Progenitor cell of endocrine pancreas (in vitro differentiated cells): ENCODE data around the gene DIPK1A. TPM values are rescaled to one million over a fixed set of nuclear protein-coding genes. Genes with fewer than 3 reads are reported as not detected.

Experiments
- DNase-seq: peaks from one replicate; pipeline ENCODE4 v3.0.0; 2021; ENCODE audit warnings: low spot score; ENCODE audit not compliant: unreplicated experiment
- H3K27ac Mint-ChIP-seq: 2 replicates; pipeline ENCODE4 v1.8.0; 2021; ENCODE audit warnings: mild to moderate bottlenecking, moderate library complexity, mixed read lengths
- H3K27me3 Mint-ChIP-seq: 2 replicates; pipeline ENCODE4 v1.8.0; 2021; ENCODE audit warnings: mixed read lengths
- H3K36me3 Mint-ChIP-seq: 2 replicates; pipeline ENCODE4 v1.8.0; 2022; ENCODE audit warnings: mixed read lengths; ENCODE audit not compliant: insufficient read depth
- H3K4me1 Mint-ChIP-seq: 2 replicates; pipeline ENCODE4 v1.8.0; 2021; ENCODE audit warnings: low read depth, mixed read lengths
- H3K4me3 Mint-ChIP-seq: 2 replicates; pipeline ENCODE4 v1.8.0; 2021; ENCODE audit warnings: low read depth, mild to moderate bottlenecking, moderate library complexity, mixed read lengths
- H3K9me3 Mint-ChIP-seq: 2 replicates; pipeline ENCODE4 v1.8.0; 2021; ENCODE audit warnings: low read depth, mixed read lengths
- total RNA-seq: library from RNA; stranded (reverse); gene quantifications from 2 replicates; pipeline ENCODE4 v1.2.1, GENCODE V29; 2021
- TF ChIP-seq, protein P1 (sequence below): fragments of 200-600 bp; sonication (generic); IDR thresholded peaks from one replicate; pipeline ENCODE4 v1.5.0; 2021; ENCODE audit warnings: antibody characterized with exemption, mild to moderate bottlenecking; ENCODE audit not compliant: unreplicated experiment

Gene DIPK1A
- total RNA-seq, 1 donor from 2014 or later: 6.9 TPM

GRCh38 chr1:92961896-92962752 lies 862 bp upstream of the DIPK1A start:
- peaks cover 14% of the 10 kb centered on the region for H3K4me1 Mint-ChIP-seq
- TF ChIP-seq, protein P1, sequence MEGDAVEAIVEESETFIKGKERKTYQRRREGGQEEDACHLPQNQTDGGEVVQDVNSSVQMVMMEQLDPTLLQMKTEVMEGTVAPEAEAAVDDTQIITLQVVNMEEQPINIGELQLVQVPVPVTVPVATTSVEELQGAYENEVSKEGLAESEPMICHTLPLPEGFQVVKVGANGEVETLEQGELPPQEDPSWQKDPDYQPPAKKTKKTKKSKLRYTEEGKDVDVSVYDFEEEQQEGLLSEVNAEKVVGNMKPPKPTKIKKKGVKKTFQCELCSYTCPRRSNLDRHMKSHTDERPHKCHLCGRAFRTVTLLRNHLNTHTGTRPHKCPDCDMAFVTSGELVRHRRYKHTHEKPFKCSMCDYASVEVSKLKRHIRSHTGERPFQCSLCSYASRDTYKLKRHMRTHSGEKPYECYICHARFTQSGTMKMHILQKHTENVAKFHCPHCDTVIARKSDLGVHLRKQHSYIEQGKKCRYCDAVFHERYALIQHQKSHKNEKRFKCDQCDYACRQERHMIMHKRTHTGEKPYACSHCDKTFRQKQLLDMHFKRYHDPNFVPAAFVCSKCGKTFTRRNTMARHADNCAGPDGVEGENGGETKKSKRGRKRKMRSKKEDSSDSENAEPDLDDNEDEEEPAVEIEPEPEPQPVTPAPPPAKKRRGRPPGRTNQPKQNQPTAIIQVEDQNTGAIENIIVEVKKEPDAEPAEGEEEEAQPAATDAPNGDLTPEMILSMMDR: no peak
- H3K36me3 Mint-ChIP-seq: no peaks in the 10 kb centered on the region
- H3K4me3 Mint-ChIP-seq: no peak overlapping the region
- H3K27me3 Mint-ChIP-seq: no peaks in the 10 kb centered on the region
- peak overlapping the region; percentile 85 for H3K27ac Mint-ChIP-seq
- H3K9me3 Mint-ChIP-seq: no peaks in the 10 kb centered on the region
- DNase-seq: no peak

DNA sequence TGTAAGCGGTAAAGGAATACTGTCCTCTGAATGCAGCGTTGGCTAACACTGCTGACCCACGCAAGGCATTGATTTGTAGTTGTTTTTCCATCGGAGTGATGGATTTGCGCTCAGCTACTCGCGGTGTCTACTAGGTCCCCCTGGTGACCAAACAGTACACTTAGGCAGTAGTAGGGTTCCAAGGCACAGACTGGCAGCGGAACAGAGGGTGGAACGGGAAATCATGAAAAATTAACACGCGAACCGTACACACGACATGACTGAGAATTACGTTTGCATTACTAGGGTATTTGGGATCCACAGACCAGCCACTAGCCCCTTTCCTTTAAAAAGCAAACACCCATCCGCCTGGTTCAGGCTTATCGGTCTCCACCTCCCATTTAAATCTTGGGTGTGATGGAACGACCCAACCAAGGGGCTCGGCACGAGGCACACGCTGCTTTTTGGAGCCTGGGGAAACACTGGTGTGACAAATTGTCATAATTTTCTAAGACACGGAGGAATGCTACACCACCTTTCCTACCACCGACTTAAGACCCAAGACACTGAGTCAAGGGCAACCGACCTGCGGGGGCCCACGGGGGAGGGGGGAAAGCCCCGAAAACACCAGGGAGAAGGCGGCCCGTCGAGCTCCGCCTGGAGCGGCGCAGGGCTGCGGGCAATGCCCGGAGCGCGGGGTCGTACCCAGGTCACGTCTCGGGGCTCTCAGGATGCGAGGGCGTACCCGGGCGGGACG lies 699 bp downstream of the DIPK1A start:
- H3K4me1 Mint-ChIP-seq: peaks cover 16% of the 10 kb centered on the region
- H3K27ac Mint-ChIP-seq: peak overlapping the region; percentile 94
- peak; percentile 30 for DNase-seq
- no peaks in the 10 kb centered on the region for H3K9me3 Mint-ChIP-seq
- TF ChIP-seq, protein P1: peak; percentile 61
- H3K36me3 Mint-ChIP-seq: no peaks in the 10 kb centered on the region
- peak overlapping the region; percentile 89 for H3K4me3 Mint-ChIP-seq
- H3K27me3 Mint-ChIP-seq: no peaks in the 10 kb centered on the region

- Mint-ChIP-seq H3K4me3 (no peak overlapping the region), H3K27me3 (no peaks in the 10 kb centered on the region), H3K36me3 (no peaks in the 10 kb centered on the region), H3K4me1 (peaks cover 16% of the 10 kb centered on the region), H3K9me3 (no peaks in the 10 kb centered on the region), H3K27ac (peak overlapping the region; percentile 0)
- TF ChIP-seq, protein P1: no peak
- DNase-seq: no peak
Observed at GRCh38 chr1:92958203-92958970, 2.9 kb downstream of the DIPK1A start.

DNA sequence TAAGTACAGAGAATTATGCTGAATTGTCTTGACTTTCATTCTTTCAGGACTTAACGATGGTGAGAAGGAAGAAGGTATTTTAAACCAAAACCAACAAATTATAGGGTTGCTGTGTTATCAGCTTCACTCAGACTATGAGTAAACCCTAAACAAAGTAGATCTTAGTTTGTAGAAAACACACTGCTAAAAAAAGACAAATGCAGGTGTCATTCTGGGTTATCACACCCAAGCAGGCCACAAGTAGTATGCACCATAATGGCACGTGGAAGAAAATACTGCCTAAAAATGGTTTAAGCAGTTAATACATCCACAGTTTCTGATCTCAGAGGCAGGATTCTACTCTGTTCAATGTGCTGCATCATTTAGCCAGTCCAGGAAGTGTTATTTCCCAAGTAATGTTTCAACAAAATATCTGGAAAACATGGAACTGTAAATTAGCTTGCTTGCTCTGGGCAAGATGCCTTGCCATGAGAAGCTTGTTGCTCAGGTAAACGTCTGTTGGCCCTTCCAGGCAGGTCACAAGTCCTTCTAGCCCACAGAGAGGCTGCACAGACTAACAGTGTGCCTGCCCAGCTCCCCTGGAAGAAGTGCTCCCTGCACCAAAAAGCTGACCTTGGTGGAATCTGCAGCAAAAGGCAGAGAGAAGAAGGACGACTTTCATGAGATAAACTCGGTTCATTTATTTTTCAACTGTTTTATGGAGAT lies 4.1 kb downstream of the DIPK1A start:
- Mint-ChIP-seq H3K4me1 (peaks cover 16% of the 10 kb centered on the region), H3K4me3 (no peak overlapping the region), H3K27ac (no peak overlapping the region), H3K9me3 (no peaks in the 10 kb centered on the region), H3K36me3 (no peaks in the 10 kb centered on the region), H3K27me3 (no peaks in the 10 kb centered on the region)
- no peak for DNase-seq
- TF ChIP-seq, protein P1: no peak
